Neuronal stem cell (in vitro differentiated cells): ENCODE data around the gene SERPINB11.

Experiments used
- DNase-seq: peaks from one replicate; pipeline ENCODE4 v3.0.0-alpha.2; 2013; ENCODE audit warnings: low spot score
- H2AFZ ChIP-seq: one replicate; pipeline ENCODE4 v1.6.1; 2013; ENCODE audit warnings: mild to moderate bottlenecking, low read length, inconsistent platforms
- H2AK5ac ChIP-seq: 2 replicates; pipeline ENCODE4 v1.6.1; 2013; ENCODE audit warnings: low read depth, mild to moderate bottlenecking, inconsistent platforms, low read length, moderate library complexity, mixed read lengths
- H2BK120ac ChIP-seq: 2 replicates; pipeline ENCODE4 v1.6.1; 2013; ENCODE audit warnings: low read depth, mild to moderate bottlenecking, inconsistent platforms, low read length, moderate library complexity, mixed read lengths
- H2BK12ac ChIP-seq: one replicate; pipeline ENCODE4 v1.6.1; 2013; ENCODE audit warnings: low read length, inconsistent platforms
- H2BK15ac ChIP-seq: 2 replicates; pipeline ENCODE4 v1.6.1; 2013; ENCODE audit warnings: mild to moderate bottlenecking, low read length, inconsistent platforms, mixed read lengths
- H2BK5ac ChIP-seq: one replicate; pipeline ENCODE4 v1.6.1; 2013; ENCODE audit warnings: inconsistent platforms, mild to moderate bottlenecking, low read length, moderate library complexity
- H3K14ac ChIP-seq: one replicate; pipeline ENCODE4 v1.6.1; 2013; ENCODE audit warnings: low read length, inconsistent platforms
- H3K18ac ChIP-seq: 2 replicates; pipeline ENCODE4 v1.6.1; 2013; ENCODE audit warnings: low read length, inconsistent platforms
- H3K23ac ChIP-seq: 2 replicates; pipeline ENCODE4 v1.6.1; 2013; ENCODE audit warnings: low read depth, mild to moderate bottlenecking, mixed read lengths, low read length, inconsistent platforms; ENCODE audit not compliant: poor library complexity
- H3K27ac ChIP-seq: replicated peaks from 3 replicates; pipeline ENCODE4 v1.5.1; 2013; ENCODE audit warnings: low read length, inconsistent platforms
- H3K27me3 ChIP-seq, 3 experiments: 2 replicates each; pipeline ENCODE4 v1.6.1; 2013; ENCODE audit warnings: low read length in 3 of 3, mild to moderate bottlenecking in 2 of 3, inconsistent platforms in 1 of 3, low read depth in 1 of 3, mixed read lengths in 1 of 3, moderate library complexity in 1 of 3; ENCODE audit not compliant: control insufficient read depth in 3 of 3, insufficient read depth in 3 of 3
- H3K36me3 ChIP-seq, 2 donors: replicated peaks in 1 of 2; 2 replicates each; pipeline ENCODE4 v1.6.1; 2013; ENCODE audit warnings: low read length in 2 of 2; ENCODE audit not compliant: control insufficient read depth in 2 of 2, insufficient read depth in 2 of 2
- H3K4ac ChIP-seq: 2 replicates; pipeline ENCODE4 v1.6.1; 2013; ENCODE audit warnings: inconsistent platforms, mild to moderate bottlenecking, low read length, moderate library complexity
- H3K4me1 ChIP-seq, 2 donors: 1 replicate in 1 of 2; 2 replicates in 1 of 2; pipeline ENCODE4 v1.6.1; 2013; ENCODE audit warnings: low read length in 2 of 2, low read depth in 1 of 2; ENCODE audit not compliant: control insufficient read depth in 2 of 2, insufficient read depth in 1 of 2
- H3K4me2 ChIP-seq: one replicate; pipeline ENCODE4 v1.6.1; 2013; ENCODE audit warnings: mild to moderate bottlenecking, low read length, inconsistent platforms; ENCODE audit not compliant: insufficient read depth, poor library complexity, severe bottlenecking
- H3K4me3 ChIP-seq, 2 donors: 2 replicates each; pipeline ENCODE4 v1.5.1; 2013; ENCODE audit warnings: low read length in 2 of 2, mild to moderate bottlenecking in 2 of 2, inconsistent platforms in 1 of 2, moderate library complexity in 1 of 2
- H3K79me1 ChIP-seq: one replicate; pipeline ENCODE4 v1.6.1; 2013; ENCODE audit warnings: low read depth, mild to moderate bottlenecking, inconsistent platforms, low read length, moderate library complexity
- H3K9ac ChIP-seq: one replicate; pipeline ENCODE4 v1.6.1; 2013; ENCODE audit warnings: mild to moderate bottlenecking, low read depth, low read length, inconsistent platforms; ENCODE audit not compliant: poor library complexity
- H3K9me3 ChIP-seq, 2 donors: replicated peaks in 1 of 2; 2 replicates each; pipeline versions ENCODE3 to v1.6.1; 2013; ENCODE audit warnings: low read length in 2 of 2, mild to moderate bottlenecking in 2 of 2, inconsistent platforms in 1 of 2, low read depth in 1 of 2, mixed read lengths in 1 of 2, moderate library complexity in 1 of 2; ENCODE audit not compliant: control insufficient read depth in 2 of 2, insufficient read depth in 1 of 2
- H4K8ac ChIP-seq: one replicate; pipeline ENCODE4 v1.6.1; 2013; ENCODE audit warnings: low read depth, mild to moderate bottlenecking, inconsistent platforms, low read length, moderate library complexity
- H4K91ac ChIP-seq: one replicate; pipeline ENCODE4 v1.6.1; 2013; ENCODE audit warnings: low read length, low read depth, mild to moderate bottlenecking, inconsistent platforms; ENCODE audit not compliant: poor library complexity
- WGBS, 2 donors: extraction: QIAGEN DNeasy Blood & Tissue Kit; methylation state at CpG; one replicate each; pipeline ENCODE4 v1.1.7; 2013; ENCODE audit warnings: missing lambda C conversion rate in 2 of 2, mixed read lengths in 1 of 2; ENCODE audit not compliant: insufficient read length in 2 of 2, insufficient replicate concordance in 1 of 2; ENCODE audit errors: extremely low coverage in 2 of 2; 5-methylcytosine and 5-hydroxymethylcytosine counted together

SERPINB11 gene

DNA sequence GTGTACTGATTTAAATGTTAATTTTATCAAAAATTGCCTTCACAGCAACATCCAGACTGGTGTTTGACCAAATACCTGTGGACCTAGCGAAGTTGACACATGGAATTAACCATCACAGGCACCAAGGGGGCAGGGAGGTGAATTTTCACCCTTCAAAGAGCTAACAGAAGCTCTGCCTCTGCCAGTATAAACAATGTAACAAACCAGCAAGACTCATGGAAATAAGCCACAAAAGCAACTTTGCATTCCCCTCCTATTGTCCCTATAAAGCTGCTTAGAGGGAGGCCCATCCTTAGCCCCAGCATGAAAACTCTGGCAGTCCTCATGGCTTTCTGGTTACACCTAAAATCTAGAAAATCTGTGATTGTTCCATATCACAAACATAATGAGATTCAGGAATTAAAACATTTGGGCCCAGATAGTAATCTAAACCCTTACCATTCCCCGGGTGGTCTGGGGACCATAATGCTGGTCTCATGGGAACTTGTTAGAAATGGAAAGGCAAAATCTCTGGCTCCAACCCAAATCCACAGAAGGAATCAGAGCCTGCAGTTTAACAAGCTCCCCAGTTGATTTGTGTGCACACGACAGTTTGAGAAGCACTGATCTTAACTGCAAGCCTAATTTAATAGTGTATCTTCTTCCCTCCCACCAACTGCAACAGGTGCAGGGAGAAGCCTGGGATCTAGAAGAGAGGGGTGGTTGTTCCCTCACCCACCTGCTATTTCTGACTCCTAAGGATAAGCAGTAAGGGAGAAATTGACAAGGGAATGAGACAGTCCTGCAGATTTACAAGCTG, 23.1 kb downstream of the SERPINB11 start:
- Histone ChIP-seq H3K23ac (no peak overlapping the region), H3K36me3 (no peaks in the 10 kb centered on the region), H4K91ac (no peak overlapping the region), H3K4ac (no peak overlapping the region), H3K79me1 (no peaks in the 10 kb centered on the region), H2BK5ac (no peak overlapping the region), H3K9me3 (no peaks in the 10 kb centered on the region), H2BK12ac (no peak overlapping the region), H3K27me3 (no peaks in the 10 kb centered on the region), H3K4me3 (no peak overlapping the region), H3K14ac (no peak overlapping the region), H3K4me1 (peaks cover 0 to 13% of the 10 kb centered on the region in 2 donors), H3K9ac (no peak overlapping the region), H3K27ac (no peak overlapping the region), H2BK120ac (no peak overlapping the region), H2BK15ac (no peak overlapping the region), H3K4me2 (no peak overlapping the region), H2AK5ac (no peak overlapping the region), H3K18ac (no peak overlapping the region), H2AFZ (no peak overlapping the region), H4K8ac (no peak overlapping the region)
- WGBS, 2 donors = no CpG with 5 or more reads among the region's 3 CpGs
- no peak for DNase-seq

DNA sequence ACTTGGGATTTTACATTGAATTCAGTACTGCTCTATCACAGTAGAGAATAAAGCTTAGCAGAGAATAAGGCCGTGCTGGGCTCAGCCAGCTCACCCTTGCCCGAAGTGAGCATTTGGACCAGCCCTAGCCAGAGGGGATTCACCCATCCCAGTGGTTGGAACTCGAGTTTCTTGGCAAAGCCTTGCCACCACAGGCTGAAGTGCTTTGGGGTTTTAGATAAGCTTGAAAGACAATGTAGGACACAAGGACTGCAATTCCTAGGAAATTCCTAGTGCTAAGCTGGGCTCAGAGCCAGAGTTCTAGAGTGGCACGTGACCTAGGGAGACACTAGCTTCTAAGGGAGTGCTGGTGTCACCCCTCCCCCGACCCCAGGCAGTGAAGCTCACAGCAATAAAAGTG, 28.0 kb downstream of the SERPINB11 start:
- Histone ChIP-seq H3K18ac (no peak overlapping the region), H3K4me2 (no peak overlapping the region), H3K79me1 (no peaks in the 10 kb centered on the region), H3K4me3 (no peak overlapping the region), H2BK12ac (no peak overlapping the region), H4K91ac (no peak overlapping the region), H3K4ac (no peak overlapping the region), H3K9me3 (no peaks in the 10 kb centered on the region), H2AK5ac (no peak overlapping the region), H3K23ac (no peak overlapping the region), H3K14ac (no peak overlapping the region), H3K27me3 (no peaks in the 10 kb centered on the region), H2BK5ac (no peak overlapping the region), H3K27ac (no peak overlapping the region), H3K9ac (no peak overlapping the region), H4K8ac (no peak overlapping the region), H3K4me1 (peaks cover 0 to 5% of the 10 kb centered on the region in 2 donors), H3K36me3 (no peaks in the 10 kb centered on the region), H2AFZ (no peak overlapping the region), H2BK120ac (no peak overlapping the region), H2BK15ac (no peak overlapping the region)
- no peak for DNase-seq
- no CpG with 5 or more reads among the region's 5 CpGs for WGBS, 2 donors

DNA sequence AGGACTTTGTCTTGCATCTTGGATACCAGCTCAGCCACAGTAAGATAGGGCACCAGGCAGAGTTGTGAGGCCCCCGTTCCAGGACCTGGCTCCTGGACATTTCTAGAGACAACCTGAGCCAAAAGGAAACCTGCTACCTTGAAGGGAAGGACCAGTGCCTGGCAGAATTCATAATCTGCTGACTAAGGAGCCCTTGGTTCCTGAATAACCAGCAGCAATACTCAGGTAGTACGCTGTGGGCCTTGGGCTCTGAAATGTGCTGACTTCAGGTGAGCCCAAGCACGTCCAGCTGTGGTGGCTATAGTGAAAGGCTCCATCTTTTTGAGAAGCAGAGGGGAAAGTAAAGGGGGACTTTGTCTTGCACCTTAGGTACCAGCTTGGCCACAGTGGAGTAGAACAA, 28.5 kb downstream of the SERPINB11 start:
- no peak overlapping the region for H3K9ac ChIP-seq
- H3K9me3 ChIP-seq = no peaks in the 10 kb centered on the region
- no peak overlapping the region for H3K23ac ChIP-seq
- no peak overlapping the region for H4K91ac ChIP-seq
- H4K8ac ChIP-seq = no peak overlapping the region
- no peak overlapping the region for H2BK12ac ChIP-seq
- H2AK5ac ChIP-seq = no peak overlapping the region
- H3K4me2 ChIP-seq = no peak overlapping the region
- H3K14ac ChIP-seq = no peak overlapping the region
- H3K4me1 ChIP-seq = peaks cover 0 to 2% of the 10 kb centered on the region in 2 donors
- no peak overlapping the region for H3K18ac ChIP-seq
- H2BK15ac ChIP-seq = no peak overlapping the region
- H3K4me3 ChIP-seq = no peak overlapping the region
- H3K36me3 ChIP-seq = no peaks in the 10 kb centered on the region
- DNase-seq = no peak
- H3K27ac ChIP-seq = no peak overlapping the region
- no peak overlapping the region for H2BK120ac ChIP-seq
- no peaks in the 10 kb centered on the region for H3K27me3 ChIP-seq
- no peaks in the 10 kb centered on the region for H3K79me1 ChIP-seq
- no peak overlapping the region for H2BK5ac ChIP-seq
- H3K4ac ChIP-seq = no peak overlapping the region
- H2AFZ ChIP-seq = no peak overlapping the region
- WGBS, 2 donors = no CpG with 5 or more reads among the region's 3 CpGs

DNA sequence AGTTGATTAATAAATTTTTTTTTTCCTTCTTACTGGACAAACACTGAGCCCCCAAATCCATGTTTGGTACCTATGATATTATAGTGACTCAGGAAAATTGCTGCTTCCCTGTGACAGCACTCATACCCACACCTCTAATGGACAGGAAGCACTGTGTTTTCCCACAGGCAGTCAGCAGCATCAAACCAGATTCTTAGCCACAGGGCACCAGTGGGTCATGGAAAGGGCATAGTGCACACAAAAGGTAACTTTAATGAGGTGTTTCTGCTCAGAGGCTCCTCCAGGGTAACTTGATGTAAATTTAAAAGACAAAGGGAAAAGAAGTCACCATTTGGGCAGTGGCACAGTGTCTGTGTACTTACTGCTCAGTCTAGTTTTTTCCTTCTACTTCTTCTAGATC, 34.1 kb downstream of the SERPINB11 start:
- no peak for DNase-seq
- H3K4me3 ChIP-seq = no peak overlapping the region
- H3K14ac ChIP-seq = no peak overlapping the region
- H3K4me1 ChIP-seq = no peaks in the 10 kb centered on the region
- no peak overlapping the region for H3K18ac ChIP-seq
- no peak overlapping the region for H2AFZ ChIP-seq
- H3K27me3 ChIP-seq = no peaks in the 10 kb centered on the region
- H3K23ac ChIP-seq = no peak overlapping the region
- H3K27ac ChIP-seq = no peak overlapping the region
- no peak overlapping the region for H4K91ac ChIP-seq
- no peak overlapping the region for H2BK5ac ChIP-seq
- no peak overlapping the region for H4K8ac ChIP-seq
- no peak overlapping the region for H2BK12ac ChIP-seq
- H2BK120ac ChIP-seq = no peak overlapping the region
- H2AK5ac ChIP-seq = no peak overlapping the region
- no peaks in the 10 kb centered on the region for H3K9me3 ChIP-seq
- H3K9ac ChIP-seq = no peak overlapping the region
- H2BK15ac ChIP-seq = no peak overlapping the region
- H3K36me3 ChIP-seq = no peaks in the 10 kb centered on the region
- no peak overlapping the region for H3K4ac ChIP-seq
- H3K4me2 ChIP-seq = no peak overlapping the region
- no peaks in the 10 kb centered on the region for H3K79me1 ChIP-seq
